Measurements from ENCODE around the gene MEMO1. TPM values are rescaled to one million over a fixed set of nuclear protein-coding genes. Genes with fewer than 3 reads are reported as not detected.
A peak's percentile ranks its signal among the peaks of the same experiment; 100 is the strongest.
"Not testable (repeated sequence)": the region's sequence is repeated elsewhere in the genome, so short reads cannot be mapped to it uniquely, and the experiment has no call there.

Gene MEMO1
- polyA plus RNA-seq, 4 donors = 30.3 to 33.4 (median 33.0) TPM

DNA sequence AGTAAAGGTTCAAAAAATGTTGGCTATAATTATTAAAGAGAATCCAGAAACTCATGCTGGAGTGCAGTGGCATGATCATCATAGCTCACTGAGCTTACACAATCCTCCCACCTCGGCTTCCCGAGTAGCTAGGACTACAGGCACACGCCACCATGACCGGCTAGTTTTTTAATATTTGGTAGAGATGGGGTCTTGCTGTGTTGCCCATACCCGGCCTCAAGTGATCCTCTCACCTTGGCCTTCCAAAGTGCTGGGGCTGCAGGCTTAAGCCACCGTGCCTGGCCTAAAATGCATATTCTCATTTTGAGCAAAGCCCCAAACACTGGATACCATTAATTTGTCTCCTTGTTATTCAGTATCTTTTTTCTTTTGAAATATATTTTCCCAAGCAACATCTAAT is 32.4 kb downstream of the MEMO1 start:
- Histone ChIP-seq H3K27me3 (ENCODE audit: control insufficient read depth in 3 of 3, insufficient read depth in 3 of 3, low read length in 3 of 3) (no peaks in the 10 kb centered on the region), H3K9me3 (ENCODE audit: control insufficient read depth in 2 of 2, insufficient read depth in 1 of 2, low read depth in 1 of 2, low read length in 1 of 2) (no peaks in the 10 kb centered on the region), H3K36me3 (ENCODE audit: control insufficient read depth in 3 of 3, insufficient read depth in 2 of 3, low read depth in 1 of 3, low read length in 3 of 3) (peaks cover 0 to 5% (median 0%) of the 10 kb centered on the region in 3 donors), H3K27ac (ENCODE audit: low read depth in 1 of 3, low read length in 2 of 3) (no peak overlapping the region), H3K4me1 (ENCODE audit: control insufficient read depth in 3 of 3, insufficient read depth in 2 of 3, low read depth in 1 of 3, low read length in 2 of 3) (peaks cover 0 to 7% (median 0%) of the 10 kb centered on the region in 3 donors), H3K4me3 (ENCODE audit: low read depth in 1 of 3, low read length in 3 of 3) (no peak overlapping the region)
- FAIRE-seq (no peak), DNase-seq (no peak)
- WGBS, 3 donors = 95 to 99% (median 99%) methylated on average over 6 of the region's 6 CpGs

- Histone ChIP-seq H3K4me3 (ENCODE audit: low read depth in 1 of 3, low read length in 3 of 3) (no peak overlapping the region), H3K27ac (ENCODE audit: low read depth in 1 of 3, low read length in 2 of 3) (no peak overlapping the region), H3K9me3 (ENCODE audit: control insufficient read depth in 2 of 2, insufficient read depth in 1 of 2, low read depth in 1 of 2, low read length in 1 of 2) (no peaks in the 10 kb centered on the region), H3K4me1 (ENCODE audit: control insufficient read depth in 3 of 3, insufficient read depth in 2 of 3, low read depth in 1 of 3, low read length in 2 of 3) (no peaks in the 10 kb centered on the region), H3K36me3 (ENCODE audit: control insufficient read depth in 3 of 3, insufficient read depth in 2 of 3, low read depth in 1 of 3, low read length in 3 of 3) (peaks cover 0 to 10% (median 0%) of the 10 kb centered on the region in 3 donors), H3K27me3 (ENCODE audit: control insufficient read depth in 3 of 3, insufficient read depth in 3 of 3, low read length in 3 of 3) (no peaks in the 10 kb centered on the region)
- DNase-seq (no peak), FAIRE-seq (no peak)
These were observed 37.1 kb downstream of the MEMO1 start for GRCh38 chr2:31973665-31974064.

DNA sequence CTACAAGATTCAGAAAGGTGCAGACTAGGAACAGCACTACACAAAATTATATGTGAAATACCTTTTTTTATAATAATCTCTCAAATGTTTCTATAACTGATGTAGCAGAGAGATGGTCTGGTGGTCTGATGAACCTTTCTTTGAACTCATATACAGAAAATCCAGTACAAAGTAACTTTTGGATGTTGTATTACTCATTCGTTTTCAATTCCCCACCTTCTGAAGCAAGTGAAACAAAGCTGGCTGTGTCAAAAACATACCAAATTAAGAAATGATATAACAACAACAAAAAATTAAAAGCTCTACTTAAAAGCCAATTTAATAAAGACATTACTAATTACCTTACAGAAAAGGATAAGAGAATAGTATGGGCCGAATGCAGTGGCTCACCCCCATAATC is 38.7 kb downstream of the MEMO1 start:
- WGBS, 3 donors = 88 to 93% (median 93%) methylated on average over 2 of the region's 2 CpGs
- no peak for FAIRE-seq

GRCh38 chr2:31969178-31969577 is 41.6 kb downstream of the MEMO1 start:
- WGBS, 3 donors = 93 to 96% (median 93%) methylated on average over 4 of the region's 4 CpGs
- FAIRE-seq = peak; percentile 19

More for the DNA sequence above, 38.7 kb downstream of the MEMO1 start:
- Histone ChIP-seq H3K4me3 (ENCODE audit: low read depth in 1 of 3, low read length in 3 of 3) (no peak overlapping the region), H3K27ac (ENCODE audit: low read depth in 1 of 3, low read length in 2 of 3) (no peak overlapping the region), H3K4me1 (ENCODE audit: control insufficient read depth in 3 of 3, insufficient read depth in 2 of 3, low read depth in 1 of 3, low read length in 2 of 3) (no peaks in the 10 kb centered on the region), H3K36me3 (ENCODE audit: control insufficient read depth in 3 of 3, insufficient read depth in 2 of 3, low read depth in 1 of 3, low read length in 3 of 3) (peaks cover 0 to 10% (median 2%) of the 10 kb centered on the region in 3 donors), H3K27me3 (ENCODE audit: control insufficient read depth in 3 of 3, insufficient read depth in 3 of 3, low read length in 3 of 3) (no peaks in the 10 kb centered on the region), H3K9me3 (ENCODE audit: control insufficient read depth in 2 of 2, insufficient read depth in 1 of 2, low read depth in 1 of 2, low read length in 1 of 2) (no peaks in the 10 kb centered on the region)
- DNase-seq = no peak

DNA sequence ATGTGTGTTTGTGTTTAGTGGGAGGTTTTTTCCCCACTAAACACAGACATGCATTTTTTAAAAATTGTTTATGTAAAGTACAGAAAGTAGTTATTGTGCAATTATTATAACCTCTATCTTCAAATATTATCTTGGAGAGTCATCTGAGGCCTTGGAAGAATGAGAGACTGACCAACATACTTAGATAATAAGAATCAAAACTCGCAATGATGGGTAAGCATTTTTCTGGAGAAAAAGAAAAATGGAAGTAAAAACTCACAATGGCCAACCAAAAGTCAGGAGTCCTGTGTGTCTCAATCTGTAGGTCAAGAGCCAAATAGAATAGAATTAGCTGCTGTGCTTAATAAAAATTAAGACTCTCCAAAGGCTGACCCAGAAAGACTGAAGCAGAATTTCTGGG is 43.0 kb downstream of the MEMO1 start:
- no peaks in the 10 kb centered on the region for H3K27me3 ChIP-seq (ENCODE audit: control insufficient read depth in 3 of 3, insufficient read depth in 3 of 3, low read length in 3 of 3)
- H3K27ac ChIP-seq (ENCODE audit: low read depth in 1 of 3, low read length in 2 of 3) = no peak overlapping the region
- peaks cover 0 to 10% (median 2%) of the 10 kb centered on the region in 3 donors for H3K36me3 ChIP-seq (ENCODE audit: control insufficient read depth in 3 of 3, insufficient read depth in 2 of 3, low read depth in 1 of 3, low read length in 3 of 3)
- no peaks in the 10 kb centered on the region for H3K9me3 ChIP-seq (ENCODE audit: control insufficient read depth in 2 of 2, insufficient read depth in 1 of 2, low read depth in 1 of 2, low read length in 1 of 2)
- H3K4me3 ChIP-seq (ENCODE audit: low read depth in 1 of 3, low read length in 3 of 3) = no peak overlapping the region
- FAIRE-seq (no peak), DNase-seq (no peak)
- 85 to 95% (median 92%) methylated on average over 1 of the region's 1 CpG for WGBS, 3 donors
- H3K4me1 ChIP-seq (ENCODE audit: control insufficient read depth in 3 of 3, insufficient read depth in 2 of 3, low read depth in 1 of 3, low read length in 2 of 3) = no peaks in the 10 kb centered on the region

More at GRCh38 chr2:31969178-31969577, 41.6 kb downstream of the MEMO1 start:
- Histone ChIP-seq H3K27ac (ENCODE audit: low read depth in 1 of 3, low read length in 2 of 3) (no peak overlapping the region), H3K36me3 (ENCODE audit: control insufficient read depth in 3 of 3, insufficient read depth in 2 of 3, low read depth in 1 of 3, low read length in 3 of 3) (peaks cover 0 to 10% (median 2%) of the 10 kb centered on the region in 3 donors), H3K4me3 (ENCODE audit: low read depth in 1 of 3, low read length in 3 of 3) (no peak overlapping the region), H3K27me3 (ENCODE audit: control insufficient read depth in 3 of 3, insufficient read depth in 3 of 3, low read length in 3 of 3) (no peaks in the 10 kb centered on the region), H3K4me1 (ENCODE audit: control insufficient read depth in 3 of 3, insufficient read depth in 2 of 3, low read depth in 1 of 3, low read length in 2 of 3) (no peaks in the 10 kb centered on the region), H3K9me3 (ENCODE audit: control insufficient read depth in 2 of 2, insufficient read depth in 1 of 2, low read depth in 1 of 2, low read length in 1 of 2) (no peaks in the 10 kb centered on the region)
- DNase-seq = no peak

DNA sequence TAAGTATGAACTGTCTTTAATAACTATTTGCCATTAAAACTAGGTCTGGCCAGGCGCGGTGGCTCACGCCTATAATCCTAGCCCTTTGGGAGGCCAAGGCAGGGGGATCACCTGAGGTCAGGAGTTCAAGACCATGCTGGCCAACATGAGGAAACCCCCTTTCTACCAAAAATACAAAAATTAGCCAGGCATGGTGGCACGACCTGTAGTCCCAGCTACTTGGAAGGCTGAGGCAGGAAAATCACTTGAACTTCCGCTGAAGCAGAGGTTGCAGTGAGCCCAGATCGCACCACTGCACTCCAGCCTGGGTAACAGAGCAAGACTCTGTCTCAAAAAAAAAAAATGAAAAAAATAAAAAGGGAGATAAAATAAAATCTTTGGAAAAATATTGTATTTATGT is 44.4 kb downstream of the MEMO1 start:
- H3K27me3 ChIP-seq (ENCODE audit: control insufficient read depth in 3 of 3, insufficient read depth in 3 of 3, low read length in 3 of 3); H3K9me3 ChIP-seq (ENCODE audit: control insufficient read depth in 2 of 2, insufficient read depth in 1 of 2, low read depth in 1 of 2, low read length in 1 of 2); DNase-seq; H3K4me1 ChIP-seq (ENCODE audit: control insufficient read depth in 3 of 3, insufficient read depth in 2 of 3, low read depth in 1 of 3, low read length in 2 of 3); FAIRE-seq; H3K27ac ChIP-seq (ENCODE audit: low read depth in 1 of 3, low read length in 2 of 3); H3K4me3 ChIP-seq (ENCODE audit: low read depth in 1 of 3, low read length in 3 of 3): not testable (repeated sequence)
- 93 to 96% (median 96%) methylated on average over 6 of the region's 6 CpGs for WGBS, 3 donors
- H3K36me3 ChIP-seq (ENCODE audit: control insufficient read depth in 3 of 3, insufficient read depth in 2 of 3, low read depth in 1 of 3, low read length in 3 of 3) = peaks cover 0 to 10% (median 2%) of the 10 kb centered on the region in 3 donors

- H3K36me3 ChIP-seq (ENCODE audit: control insufficient read depth in 3 of 3, insufficient read depth in 2 of 3, low read depth in 1 of 3, low read length in 3 of 3) = peaks cover 0 to 10% (median 2%) of the 10 kb centered on the region in 3 donors
- FAIRE-seq = no peak
- H3K27ac ChIP-seq (ENCODE audit: low read depth in 1 of 3, low read length in 2 of 3) = no peak overlapping the region
- no peaks in the 10 kb centered on the region for H3K4me1 ChIP-seq (ENCODE audit: control insufficient read depth in 3 of 3, insufficient read depth in 2 of 3, low read depth in 1 of 3, low read length in 2 of 3)
- H3K27me3 ChIP-seq (ENCODE audit: control insufficient read depth in 3 of 3, insufficient read depth in 3 of 3, low read length in 3 of 3) = no peaks in the 10 kb centered on the region
- WGBS, 3 donors = 94 to 99% (median 95%) methylated on average over 5 of the region's 5 CpGs
- no peaks in the 10 kb centered on the region for H3K9me3 ChIP-seq (ENCODE audit: control insufficient read depth in 2 of 2, insufficient read depth in 1 of 2, low read depth in 1 of 2, low read length in 1 of 2)
- no peak overlapping the region for H3K4me3 ChIP-seq (ENCODE audit: low read depth in 1 of 3, low read length in 3 of 3)
- no peak for DNase-seq
These were observed 45.7 kb downstream of the MEMO1 start for GRCh38 chr2:31965094-31965493.

GRCh38 chr2:31962757-31963361 is 47.9 kb downstream of the MEMO1 start:
- Histone ChIP-seq H3K4me3 (ENCODE audit: low read depth in 1 of 3, low read length in 3 of 3) (no peak overlapping the region), H3K27ac (ENCODE audit: low read depth in 1 of 3, low read length in 2 of 3) (no peak overlapping the region), H3K27me3 (ENCODE audit: control insufficient read depth in 3 of 3, insufficient read depth in 3 of 3, low read length in 3 of 3) (no peaks in the 10 kb centered on the region), H3K9me3 (ENCODE audit: control insufficient read depth in 2 of 2, insufficient read depth in 1 of 2, low read depth in 1 of 2, low read length in 1 of 2) (no peaks in the 10 kb centered on the region), H3K4me1 (ENCODE audit: control insufficient read depth in 3 of 3, insufficient read depth in 2 of 3, low read depth in 1 of 3, low read length in 2 of 3) (peaks cover 0 to 8% (median 2%) of the 10 kb centered on the region in 3 donors), H3K36me3 (ENCODE audit: control insufficient read depth in 3 of 3, insufficient read depth in 2 of 3, low read depth in 1 of 3, low read length in 3 of 3) (peaks cover 0 to 5% (median 0%) of the 10 kb centered on the region in 3 donors)
- 83 to 95% (median 85%) methylated on average over 2 of the region's 2 CpGs for WGBS, 3 donors
- no peak for FAIRE-seq
- DNase-seq = no peak
